HG02571 (cell line): ENCODE data around the gene CFB.

Experiments used
- ATAC-seq: cut with Tn5 transposase; IDR thresholded peaks from one replicate; pipeline ENCODE4 v1.9.1; 2021; ENCODE audit warnings: mild to moderate bottlenecking, moderate library complexity; ENCODE audit not compliant: unreplicated experiment

The CFB gene

DNA sequence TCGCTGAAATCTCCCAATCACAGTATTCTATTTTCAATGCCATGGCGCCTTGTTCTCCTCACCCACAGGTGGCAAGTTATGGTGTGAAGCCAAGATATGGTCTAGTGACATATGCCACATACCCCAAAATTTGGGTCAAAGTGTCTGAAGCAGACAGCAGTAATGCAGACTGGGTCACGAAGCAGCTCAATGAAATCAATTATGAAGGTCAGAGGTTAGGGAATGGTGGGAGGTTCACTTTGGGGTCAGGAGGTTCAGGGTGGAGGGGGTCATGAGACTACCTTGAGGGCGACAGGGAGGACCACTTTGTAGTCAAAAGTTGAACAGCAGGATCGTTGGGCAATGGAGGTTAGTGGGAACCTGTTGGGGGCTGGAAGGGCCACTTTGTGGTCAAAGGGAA lies 2.4 kb downstream of the CFB start:
- ATAC-seq: no peak

DNA sequence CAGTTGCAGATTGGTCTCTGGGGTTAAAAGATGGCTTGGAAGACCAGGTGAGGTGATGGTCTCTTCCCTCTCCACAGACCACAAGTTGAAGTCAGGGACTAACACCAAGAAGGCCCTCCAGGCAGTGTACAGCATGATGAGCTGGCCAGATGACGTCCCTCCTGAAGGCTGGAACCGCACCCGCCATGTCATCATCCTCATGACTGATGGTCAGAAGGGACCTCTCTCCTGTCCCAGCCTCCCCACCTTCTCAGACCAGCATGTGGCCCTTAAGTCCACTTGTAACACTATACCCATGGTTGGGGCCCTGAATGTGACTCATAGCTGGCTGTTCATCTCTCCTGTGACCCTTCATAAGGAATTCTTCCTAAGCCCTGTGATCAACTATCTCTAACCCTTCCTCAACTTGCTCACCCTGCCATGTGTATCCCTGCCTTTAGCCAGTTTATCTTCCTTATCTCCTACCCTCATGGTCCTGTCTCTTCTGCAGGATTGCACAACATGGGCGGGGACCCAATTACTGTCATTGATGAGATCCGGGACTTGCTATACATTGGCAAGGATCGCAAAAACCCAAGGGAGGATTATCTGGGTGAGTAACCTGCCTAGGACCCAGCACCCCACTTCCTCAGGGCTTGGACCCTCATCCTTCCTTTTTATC lies 3.0 kb downstream of the CFB start:
- ATAC-seq: no peak

- ATAC-seq: no peak
Observed at GRCh38 chr6:31949926-31950548, 4.1 kb downstream of the CFB start.

DNA sequence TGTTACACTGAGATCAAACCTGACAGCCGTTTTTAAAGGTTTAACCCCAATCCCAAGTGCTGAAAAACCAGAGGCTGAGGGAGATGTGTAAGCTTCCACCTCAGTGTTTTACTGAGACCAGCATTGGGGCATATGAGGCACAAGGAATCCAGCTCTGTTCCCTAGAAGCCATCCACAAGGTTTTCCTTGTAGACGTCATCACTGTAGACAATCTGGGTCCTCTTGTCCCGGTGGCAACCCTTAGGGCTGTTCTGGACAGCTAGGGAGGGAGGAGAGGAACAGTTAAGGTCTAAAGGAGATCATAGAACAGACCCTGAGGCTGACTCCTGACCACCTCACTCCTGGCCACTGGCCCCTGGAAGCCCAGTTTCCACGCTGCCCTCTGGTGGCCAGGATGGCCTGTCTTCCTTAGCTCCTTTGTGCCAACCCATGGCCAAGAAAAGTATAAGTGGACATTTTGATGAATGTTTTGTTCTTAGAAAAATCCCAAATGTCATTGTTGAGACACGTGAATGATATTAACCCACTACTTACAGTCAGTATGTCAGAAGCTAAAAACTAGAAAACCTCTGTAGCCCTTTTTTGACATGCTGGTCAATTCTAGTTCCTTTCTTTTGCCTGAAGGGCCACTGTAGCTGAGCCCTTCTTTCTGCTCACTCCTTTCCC lies 6.4 kb downstream of the CFB start:
- no peak for ATAC-seq

GRCh38 chr6:31952890-31953289 lies 7.0 kb downstream of the CFB start:
- ATAC-seq: no peak

- no peak for ATAC-seq
Observed at GRCh38 chr6:31954511-31954910, 8.6 kb downstream of the CFB start.

DNA sequence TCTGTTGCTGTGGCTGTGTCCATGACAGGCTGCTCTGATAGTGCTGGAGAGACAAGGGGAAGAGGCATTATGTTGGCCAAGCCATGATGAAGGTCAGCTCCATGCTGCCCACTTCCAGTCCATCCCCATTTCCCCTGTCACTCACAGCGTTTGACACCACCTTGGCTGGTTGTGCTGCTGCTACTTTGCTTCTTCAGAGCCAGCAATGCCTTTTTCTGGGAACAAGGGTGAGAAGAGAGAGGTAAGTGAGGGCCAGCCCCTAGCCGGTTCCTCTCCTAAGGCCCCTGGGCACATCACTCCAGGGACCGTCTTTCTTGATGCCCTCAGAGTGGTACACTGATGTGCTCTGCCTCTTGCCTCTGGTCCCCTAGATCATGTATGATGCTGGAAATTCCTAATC lies 10.9 kb downstream of the CFB start:
- no peak for ATAC-seq

GRCh38 chr6:31958412-31958740 lies 12.5 kb downstream of the CFB start:
- no peak for ATAC-seq

GRCh38 chr6:31958741-31959739 lies 13.1 kb downstream of the CFB start, which contains the start of the genes NELFE and SKIC2:
NELFE (minus strand) TSS chr6:31958971; CDS start chr6:31958446, 525 bp downstream.
SKIC2 (plus strand) TSS chr6:31959175; CDS start chr6:31959193, 18 bp downstream.
- peak; percentile 94 for ATAC-seq

DNA sequence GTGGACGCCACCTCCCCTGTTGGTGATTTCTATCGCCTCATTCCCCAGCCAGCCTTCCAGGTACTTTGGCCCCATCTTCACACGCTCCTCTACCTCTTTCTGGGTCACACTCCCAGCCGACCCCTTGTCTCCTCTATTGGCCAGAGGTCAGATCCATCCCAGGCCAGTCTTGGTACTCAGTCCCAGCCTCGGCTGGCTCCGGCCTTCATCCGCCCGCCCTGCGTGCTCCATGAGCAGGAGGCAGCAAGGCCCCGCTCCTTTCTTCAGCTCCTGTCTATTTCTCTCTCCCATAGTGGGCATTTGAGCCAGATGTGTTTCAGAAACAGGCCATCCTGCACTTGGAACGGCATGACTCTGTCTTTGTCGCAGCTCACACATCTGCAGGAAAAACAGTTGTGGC lies 15.7 kb downstream of the CFB start:
- no peak for ATAC-seq

DNA sequence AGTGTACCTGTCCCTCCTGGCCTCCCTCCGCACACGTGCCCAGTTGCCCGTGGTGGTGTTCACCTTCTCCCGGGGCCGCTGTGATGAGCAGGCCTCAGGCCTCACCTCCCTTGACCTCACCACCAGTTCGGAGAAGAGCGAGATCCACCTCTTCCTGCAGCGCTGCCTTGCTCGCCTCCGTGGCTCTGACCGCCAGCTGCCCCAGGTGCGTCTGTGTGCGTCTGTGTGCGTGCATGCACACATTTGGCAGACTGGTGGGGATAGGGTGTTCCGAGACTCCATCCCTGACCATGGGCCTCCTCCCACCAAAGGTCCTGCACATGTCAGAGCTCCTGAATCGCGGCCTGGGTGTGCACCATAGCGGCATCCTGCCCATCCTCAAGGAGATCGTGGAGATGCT lies 18.0 kb downstream of the CFB start:
- no peak for ATAC-seq

GRCh38 chr6:31965700-31966099 lies 19.8 kb downstream of the CFB start:
- no peak for ATAC-seq

DNA sequence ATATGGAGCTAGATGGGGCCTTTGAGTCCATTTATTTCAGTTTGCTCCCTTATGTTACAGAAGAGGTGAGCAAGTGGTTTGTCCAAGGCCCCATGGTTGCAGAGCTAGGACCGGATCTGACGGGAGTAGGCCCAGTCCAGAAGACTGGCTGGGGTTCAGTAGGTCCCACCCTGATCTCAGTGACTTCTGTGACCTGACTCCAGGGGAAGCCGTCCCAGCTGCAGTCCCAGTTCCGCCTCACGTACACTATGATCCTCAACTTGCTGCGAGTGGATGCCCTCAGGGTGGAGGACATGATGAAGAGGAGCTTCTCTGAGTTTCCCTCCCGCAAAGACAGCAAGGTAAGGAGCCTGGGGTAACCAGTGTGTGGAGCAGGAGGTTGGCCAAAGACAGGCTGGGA lies 20.6 kb downstream of the CFB start:
- no peak for ATAC-seq

DNA sequence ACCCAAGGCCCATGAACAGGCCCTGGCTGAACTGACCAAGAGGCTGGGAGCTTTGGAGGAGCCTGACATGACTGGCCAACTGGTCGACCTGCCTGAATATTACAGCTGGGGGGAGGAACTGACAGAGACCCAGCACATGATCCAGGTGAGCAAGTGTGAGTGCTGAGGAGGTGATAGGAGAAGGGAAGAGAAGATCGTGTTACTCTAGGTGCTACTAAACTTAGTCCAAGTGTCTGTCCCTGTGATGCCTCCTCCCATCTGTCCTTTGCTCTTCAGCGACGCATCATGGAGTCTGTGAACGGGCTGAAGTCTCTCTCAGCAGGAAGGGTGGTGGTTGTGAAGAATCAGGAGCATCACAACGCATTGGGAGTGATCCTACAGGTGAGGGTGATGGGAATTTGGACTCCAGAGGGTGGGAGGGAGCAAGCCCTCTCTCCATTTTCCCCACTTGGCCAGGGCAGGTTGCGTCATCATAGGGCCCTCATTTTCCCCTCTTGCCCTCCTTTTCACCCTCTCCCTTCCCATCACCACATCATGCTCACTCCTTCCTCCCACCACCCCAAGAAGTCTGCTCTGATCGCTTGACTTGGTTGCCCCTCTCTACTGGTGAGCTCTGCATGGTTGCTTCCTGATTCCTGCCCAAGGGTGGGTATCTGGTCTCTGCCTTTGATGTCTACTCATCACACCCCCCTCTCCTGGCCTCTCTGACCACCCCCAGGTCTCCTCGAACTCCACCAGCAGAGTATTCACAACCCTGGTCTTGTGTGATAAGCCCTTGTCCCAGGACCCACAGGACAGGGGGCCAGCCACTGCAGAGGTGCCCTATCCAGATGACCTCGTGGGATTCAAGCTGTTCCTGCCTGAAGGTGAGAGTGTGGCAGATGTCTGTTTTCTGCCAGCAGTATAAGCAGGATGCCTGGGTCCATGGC lies 21.4 kb downstream of the CFB start:
- ATAC-seq: no peak

GRCh38 chr6:31967926-31968320 lies 22.0 kb downstream of the CFB start:
- ATAC-seq: no peak

- no peak for ATAC-seq
Observed at GRCh38 chr6:31968326-31968725, 22.4 kb downstream of the CFB start.

DNA sequence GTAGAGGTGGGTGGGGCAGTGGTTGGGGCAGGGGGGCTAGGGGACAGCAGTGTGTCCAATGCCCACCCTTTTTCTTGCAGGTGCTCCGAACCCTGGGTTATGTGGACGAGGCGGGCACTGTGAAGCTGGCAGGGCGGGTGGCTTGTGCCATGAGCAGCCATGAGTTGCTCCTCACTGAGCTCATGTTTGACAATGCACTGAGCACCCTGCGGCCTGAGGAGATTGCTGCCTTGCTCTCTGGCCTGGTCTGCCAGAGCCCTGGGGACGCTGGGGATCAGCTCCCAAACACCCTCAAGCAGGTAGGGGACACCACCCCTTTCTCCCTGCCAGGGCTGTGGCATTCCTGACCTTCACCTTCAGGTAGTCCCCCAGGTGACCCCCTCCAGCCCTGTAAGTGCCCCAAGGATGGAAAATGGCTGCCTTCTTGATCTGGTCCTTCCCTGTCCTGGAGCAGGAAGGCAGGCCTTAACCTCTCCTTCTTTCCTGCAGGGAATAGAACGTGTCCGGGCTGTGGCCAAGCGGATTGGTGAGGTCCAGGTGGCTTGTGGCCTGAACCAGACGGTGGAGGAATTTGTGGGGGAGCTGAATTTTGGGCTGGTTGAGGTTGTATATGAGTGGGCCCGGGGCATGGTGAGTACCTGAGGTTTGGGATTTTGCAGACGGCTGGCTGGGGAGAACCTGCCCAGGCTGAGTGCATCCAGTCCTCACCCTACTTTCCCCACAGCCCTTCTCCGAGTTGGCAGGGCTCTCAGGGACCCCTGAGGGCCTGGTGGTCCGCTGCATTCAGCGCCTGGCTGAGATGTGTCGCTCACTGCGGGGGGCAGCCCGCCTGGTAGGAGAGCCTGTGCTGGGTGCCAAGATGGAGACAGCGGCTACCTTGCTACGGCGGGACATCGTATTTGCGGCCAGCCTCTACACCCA lies 23.2 kb downstream of the CFB start:
- no peak for ATAC-seq

GRCh38 chr6:31969712-31970603 lies 24.1 kb downstream of the CFB start:
- ATAC-seq: no peak
